ENCODE results near the gene CBFA2T3. TPM values are rescaled to one million over a fixed set of nuclear protein-coding genes. Genes with fewer than 3 reads are reported as not detected.
"Not testable (repeated sequence)": the region's sequence is repeated elsewhere in the genome, so short reads cannot be mapped to it uniquely, and the experiment has no call there.

CBFA2T3 gene
- total RNA-seq, 1 experiment from 2014 or later, result not detected

GRCh38 chr16:88896238-88897070 is 80.6 kb downstream of the CBFA2T3 start:
- DNase-seq (ENCODE audit: extremely low read depth, low read depth), result no peak

GRCh38 chr16:88895335-88895734 is 81.7 kb downstream of the CBFA2T3 start:
- DNase-seq (ENCODE audit: extremely low read depth, low read depth), result no peak

GRCh38 chr16:88894681-88895300 is 82.2 kb downstream of the CBFA2T3 start:
- DNase-seq (ENCODE audit: extremely low read depth, low read depth), result no peak

GRCh38 chr16:88894266-88894665 is 82.7 kb downstream of the CBFA2T3 start:
- DNase-seq (ENCODE audit: extremely low read depth, low read depth), result not testable (repeated sequence)

- DNase-seq (ENCODE audit: extremely low read depth, low read depth), result no peak
Observed at GRCh38 chr16:88893127-88893968, 83.7 kb downstream of the CBFA2T3 start.

GRCh38 chr16:88892065-88892464 is 84.9 kb downstream of the CBFA2T3 start:
- DNase-seq (ENCODE audit: extremely low read depth, low read depth), result no peak

- no peak for DNase-seq (ENCODE audit: extremely low read depth, low read depth)
Observed at GRCh38 chr16:88891083-88891482, 85.9 kb downstream of the CBFA2T3 start.

GRCh38 chr16:88889702-88890352 is 87.2 kb downstream of the CBFA2T3 start:
- DNase-seq (ENCODE audit: extremely low read depth, low read depth), result not testable (repeated sequence)

GRCh38 chr16:88888461-88889387 is 88.3 kb downstream of the CBFA2T3 start:
- no peak for DNase-seq (ENCODE audit: extremely low read depth, low read depth)

- no peak for DNase-seq (ENCODE audit: extremely low read depth, low read depth)
Observed at GRCh38 chr16:88888057-88888456, 89.0 kb downstream of the CBFA2T3 start.

GRCh38 chr16:88886845-88887521 is 90.0 kb downstream of the CBFA2T3 start:
- no peak for DNase-seq (ENCODE audit: extremely low read depth, low read depth)

- DNase-seq (ENCODE audit: extremely low read depth, low read depth), result no peak
Observed at GRCh38 chr16:88886420-88886844, 90.6 kb downstream of the CBFA2T3 start.

- no peak for DNase-seq (ENCODE audit: extremely low read depth, low read depth)
Observed at GRCh38 chr16:88885693-88886280, 91.2 kb downstream of the CBFA2T3 start.

- DNase-seq (ENCODE audit: extremely low read depth, low read depth), result no peak
Observed at GRCh38 chr16:88884569-88885271, 92.3 kb downstream of the CBFA2T3 start.

GRCh38 chr16:88883946-88884345 is 93.1 kb downstream of the CBFA2T3 start:
- DNase-seq (ENCODE audit: extremely low read depth, low read depth), result no peak

- no peak for DNase-seq (ENCODE audit: extremely low read depth, low read depth)
Observed at GRCh38 chr16:88883117-88883895, 93.7 kb downstream of the CBFA2T3 start.

- no peak for DNase-seq (ENCODE audit: extremely low read depth, low read depth)
Observed at GRCh38 chr16:88882358-88883030, 94.5 kb downstream of the CBFA2T3 start.
